Neural progenitor cell (in vitro differentiated cells): ENCODE results near the gene BCAS3. TPM values are rescaled to one million over a fixed set of nuclear protein-coding genes. Genes with fewer than 3 reads are reported as not detected.
"Not testable (repeated sequence)": the region's sequence is repeated elsewhere in the genome, so short reads cannot be mapped to it uniquely, and the experiment has no call there.

Experiments
- DNase-seq: peaks from one replicate; pipeline ENCODE4 v3.0.0-alpha.2; 2016; ENCODE audit warnings: low spot score
- H2AFZ ChIP-seq: fragments of 200-600 bp; sonication (generic); replicated peaks from 2 replicates; pipeline ENCODE4 v1.6.1; 2016; ENCODE audit warnings: antibody characterized with exemption
- H3F3A ChIP-seq: fragments of 200-600 bp; sonication (generic); 2 replicates; pipeline ENCODE4 v1.6.1; 2016; ENCODE audit warnings: antibody characterized with exemption, low read depth
- H3K27ac ChIP-seq: fragments of 200-600 bp; sonication (generic); 2 replicates; pipeline ENCODE4 v1.5.1; 2016; ENCODE audit warnings: mild to moderate bottlenecking
- H3K27me3 ChIP-seq: fragments of 200-600 bp; sonication (generic); 2 replicates; pipeline ENCODE4 v1.6.1; 2016; ENCODE audit warnings: mild to moderate bottlenecking, moderate library complexity
- H3K36me3 ChIP-seq: fragments of 200-600 bp; sonication (generic); 2 replicates; pipeline ENCODE4 v1.5.1; 2016
- H3K4me1 ChIP-seq: fragments of 200-600 bp; sonication (generic); 2 replicates; pipeline ENCODE4 v1.6.1; 2016; ENCODE audit warnings: mixed run types
- H3K4me2 ChIP-seq: fragments of 200-600 bp; sonication (generic); 2 replicates; pipeline ENCODE4 v1.6.1; 2016
- H3K4me3 ChIP-seq: fragments of 200-600 bp; sonication (generic); 2 replicates; pipeline ENCODE4 v1.5.1; 2016
- H3K79me2 ChIP-seq: fragments of 200-600 bp; sonication (generic); 2 replicates; pipeline ENCODE4 v1.6.1; 2016; ENCODE audit warnings: low read depth
- H3K9ac ChIP-seq: fragments of 200-600 bp; sonication (generic); 2 replicates; pipeline ENCODE4 v1.6.1; 2016
- H3K9me3 ChIP-seq: fragments of 200-600 bp; sonication (generic); 2 replicates; pipeline ENCODE4 v1.5.1; 2016; ENCODE audit warnings: low read depth
- H4K20me1 ChIP-seq: fragments of 200-600 bp; sonication (generic); 2 replicates; pipeline ENCODE4 v1.6.1; 2016; ENCODE audit warnings: low read depth
- H3K27ac Mint-ChIP-seq: 3 replicates; pipeline ENCODE4 v1.8.0; 2021; ENCODE audit warnings: mixed read lengths
- H3K27me3 Mint-ChIP-seq: 2 replicates; pipeline ENCODE4 v1.8.0; 2022; ENCODE audit warnings: low read depth, mild to moderate bottlenecking, inconsistent platforms, moderate library complexity, mixed read lengths; ENCODE audit not compliant: insufficient read depth
- H3K36me3 Mint-ChIP-seq: 3 replicates; pipeline ENCODE4 v1.8.0; 2021; ENCODE audit warnings: mixed read lengths
- H3K4me1 Mint-ChIP-seq: 3 replicates; pipeline ENCODE4 v1.8.0; 2021; ENCODE audit warnings: mixed read lengths
- H3K4me3 Mint-ChIP-seq: 3 replicates; pipeline ENCODE4 v1.8.0; 2021; ENCODE audit warnings: mild to moderate bottlenecking, moderate library complexity, mixed read lengths
- H3K9me3 Mint-ChIP-seq: 3 replicates; pipeline ENCODE4 v1.8.0; 2020; ENCODE audit warnings: mixed read lengths
- CTCF ChIP-seq: fragments of 200-600 bp; sonication (generic); IDR thresholded peaks from 2 replicates; pipeline ENCODE4 v1.5.1; 2017; ENCODE audit warnings: antibody characterized with exemption, mild to moderate bottlenecking
- EZH2 ChIP-seq: fragments of 200-600 bp; sonication (generic); IDR thresholded peaks from 2 replicates; pipeline ENCODE4 v1.6.1; 2017; ENCODE audit warnings: antibody characterized with exemption, mild to moderate bottlenecking, moderate library complexity
- EZH2phosphoT487 ChIP-seq: fragments of 200-600 bp; sonication (generic); IDR thresholded peaks from 2 replicates; pipeline ENCODE4 v1.6.1; 2017; ENCODE audit warnings: antibody characterized with exemption
- total RNA-seq: library from RNA; depleted of rRNA; stranded (reverse); fragments of >200 nt; gene quantifications from 2 replicates; pipeline ENCODE4 v1.2.3, GENCODE V29; 2015; ENCODE audit warnings: low replicate concordance

BCAS3 gene
- total RNA-seq, 1 donor from 2014 or later: 60.9 TPM

GRCh38 chr17:60863892-60864707 lies 186.4 kb downstream of the BCAS3 start:
- peaks cover 5% of the 10 kb centered on the region for H3K4me1 ChIP-seq
- no peaks in the 10 kb centered on the region for H3K4me1 Mint-ChIP-seq
- H3F3A ChIP-seq: no peaks in the 10 kb centered on the region
- TF ChIP-seq EZH2phosphoT487: no peak
- TF ChIP-seq CTCF: no peak
- no peak overlapping the region for H3K4me3 ChIP-seq
- no peaks in the 10 kb centered on the region for H3K27me3 ChIP-seq
- H3K4me3 Mint-ChIP-seq: no peak overlapping the region
- H3K36me3 Mint-ChIP-seq: no peaks in the 10 kb centered on the region
- H3K27ac Mint-ChIP-seq: no peak overlapping the region
- no peak overlapping the region for H2AFZ ChIP-seq
- H3K9me3 Mint-ChIP-seq: peaks cover 5% of the 10 kb centered on the region
- H3K79me2 ChIP-seq: no peaks in the 10 kb centered on the region
- peaks cover 4% of the 10 kb centered on the region for H3K36me3 ChIP-seq
- no peak overlapping the region for H3K27ac ChIP-seq
- no peaks in the 10 kb centered on the region for H4K20me1 ChIP-seq
- DNase-seq: no peak
- no peak overlapping the region for H3K9ac ChIP-seq
- no peaks in the 10 kb centered on the region for H3K9me3 ChIP-seq
- H3K27me3 Mint-ChIP-seq: no peaks in the 10 kb centered on the region
- H3K4me2 ChIP-seq: no peak overlapping the region

GRCh38 chr17:60864708-60865005 lies 187.0 kb downstream of the BCAS3 start:
- Histone ChIP-seq H2AFZ (no peak overlapping the region), H3K4me3 (no peak overlapping the region), H3F3A (no peaks in the 10 kb centered on the region), H3K9ac (no peak overlapping the region), H3K36me3 (peaks cover 4% of the 10 kb centered on the region), H3K4me2 (no peak overlapping the region), H3K27me3 (no peaks in the 10 kb centered on the region), H3K4me1 (peaks cover 5% of the 10 kb centered on the region), H4K20me1 (no peaks in the 10 kb centered on the region), H3K79me2 (no peaks in the 10 kb centered on the region), H3K27ac (no peak overlapping the region), H3K9me3 (no peaks in the 10 kb centered on the region)
- H3K27me3 Mint-ChIP-seq: no peaks in the 10 kb centered on the region
- peaks cover 5% of the 10 kb centered on the region for H3K9me3 Mint-ChIP-seq
- no peak overlapping the region for H3K27ac Mint-ChIP-seq
- no peaks in the 10 kb centered on the region for H3K4me1 Mint-ChIP-seq
- no peak for DNase-seq
- H3K36me3 Mint-ChIP-seq: no peaks in the 10 kb centered on the region
- TF ChIP-seq EZH2phosphoT487: no peak
- TF ChIP-seq EZH2: no peak
- TF ChIP-seq CTCF: no peak
- no peak overlapping the region for H3K4me3 Mint-ChIP-seq

GRCh38 chr17:60874772-60875171 lies 197.1 kb downstream of the BCAS3 start:
- no peak overlapping the region for H2AFZ ChIP-seq
- H3K27me3 Mint-ChIP-seq: no peaks in the 10 kb centered on the region
- no peaks in the 10 kb centered on the region for H3K36me3 ChIP-seq
- no peaks in the 10 kb centered on the region for H4K20me1 ChIP-seq
- TF ChIP-seq CTCF: no peak
- TF ChIP-seq EZH2: no peak
- no peak for TF ChIP-seq EZH2phosphoT487
- no peak overlapping the region for H3K27ac Mint-ChIP-seq
- no peaks in the 10 kb centered on the region for H3K9me3 Mint-ChIP-seq
- no peaks in the 10 kb centered on the region for H3K27me3 ChIP-seq
- no peak overlapping the region for H3K4me2 ChIP-seq
- no peaks in the 10 kb centered on the region for H3K79me2 ChIP-seq
- no peak overlapping the region for H3K4me3 Mint-ChIP-seq
- H3K36me3 Mint-ChIP-seq: no peaks in the 10 kb centered on the region
- no peak overlapping the region for H3K4me3 ChIP-seq
- DNase-seq: no peak
- peaks cover 10% of the 10 kb centered on the region for H3K4me1 ChIP-seq
- peaks cover 6% of the 10 kb centered on the region for H3F3A ChIP-seq
- no peaks in the 10 kb centered on the region for H3K4me1 Mint-ChIP-seq
- H3K27ac ChIP-seq: no peak overlapping the region
- no peaks in the 10 kb centered on the region for H3K9me3 ChIP-seq
- H3K9ac ChIP-seq: no peak overlapping the region

- H3K9me3 ChIP-seq, H3K9ac ChIP-seq, H3K27me3 ChIP-seq, H3K27ac ChIP-seq, H3F3A ChIP-seq, H3K27me3 Mint-ChIP-seq, H3K9me3 Mint-ChIP-seq, H3K36me3 Mint-ChIP-seq, H3K79me2 ChIP-seq, H3K36me3 ChIP-seq, H3K4me1 Mint-ChIP-seq, H4K20me1 ChIP-seq, DNase-seq: not testable (repeated sequence)
- H3K4me3 Mint-ChIP-seq: peak overlapping the region; percentile 83
- peak overlapping the region; percentile 94 for H3K27ac Mint-ChIP-seq
- Histone ChIP-seq H2AFZ (peak overlapping the region; percentile 66), H3K4me3 (peak overlapping the region; percentile 50), H3K4me1 (peaks cover 16% of the 10 kb centered on the region), H3K4me2 (peak overlapping the region; percentile 72)
Measured at GRCh38 chr17:60886731-60887613, 209.3 kb downstream of the BCAS3 start.
